Neutrophil (primary cell): ENCODE data around the gene TRIM27.

Experiments
- H3K27ac ChIP-seq: fragments of 200-600 bp; sonication (generic); 2 replicates; pipeline ENCODE4 v1.5.1; 2016; ENCODE audit warnings: mild to moderate bottlenecking, moderate library complexity
- H3K27me3 ChIP-seq: fragments of 200-600 bp; sonication (generic); 2 replicates; pipeline ENCODE4 v1.6.0; 2016; ENCODE audit warnings: mild to moderate bottlenecking
- H3K36me3 ChIP-seq: fragments of 200-600 bp; sonication (generic); 2 replicates; pipeline ENCODE4 v1.5.1; 2017
- H3K4me1 ChIP-seq, 2 experiments: fragments of 200-600 bp in 1 of 2; sonication (generic) in 1 of 2; 1 replicate in 1 of 2; 2 replicates in 1 of 2; pipeline versions ENCODE4 v1.5.1 to v1.6.1; 2013 to 2016; ENCODE audit warnings: low read depth in 1 of 2, low read length in 1 of 2, mild to moderate bottlenecking in 1 of 2, moderate library complexity in 1 of 2; ENCODE audit not compliant: control insufficient read depth in 1 of 2, insufficient read depth in 1 of 2
- H3K4me3 ChIP-seq, 2 experiments: fragments of 200-600 bp in 1 of 2; sonication (generic) in 1 of 2; 1 replicate in 1 of 2; 2 replicates in 1 of 2; pipeline ENCODE4 v1.5.1; 2013 to 2016; ENCODE audit warnings: low read depth in 1 of 2, low read length in 1 of 2, mild to moderate bottlenecking in 1 of 2, moderate library complexity in 1 of 2
- H3K9me3 ChIP-seq: fragments of 200-600 bp; sonication (generic); 2 replicates; pipeline ENCODE4 v1.5.1; 2016
- CTCF ChIP-seq: fragments of 200-600 bp; sonication (generic); IDR thresholded peaks from 2 replicates; pipeline ENCODE4 v1.5.1; 2016; ENCODE audit warnings: antibody characterized with exemption

The TRIM27 gene

GRCh38 chr6:28948782-28949486 is 25.1 kb upstream of the TRIM27 start:
- Histone ChIP-seq H3K4me1 (peaks cover 16 to 27% of the 10 kb centered on the region in 2 experiments), H3K27me3 (peaks cover 35% of the 10 kb centered on the region), H3K4me3 (no peak overlapping the region), H3K9me3 (no peaks in the 10 kb centered on the region), H3K36me3 (no peaks in the 10 kb centered on the region), H3K27ac (no peak overlapping the region)
- no peak for TF ChIP-seq CTCF

- H3K27ac ChIP-seq = no peak overlapping the region
- peaks cover 24% of the 10 kb centered on the region for H3K27me3 ChIP-seq
- H3K4me1 ChIP-seq = peaks cover 27 to 29% of the 10 kb centered on the region in 2 experiments
- no peaks in the 10 kb centered on the region for H3K36me3 ChIP-seq
- no peak for TF ChIP-seq CTCF
- H3K4me3 ChIP-seq = no peak overlapping the region
- H3K9me3 ChIP-seq = no peaks in the 10 kb centered on the region
Measured at GRCh38 chr6:28947831-28948270, 24.1 kb upstream of the TRIM27 start.

GRCh38 chr6:28947067-28947765 is 23.4 kb upstream of the TRIM27 start:
- Histone ChIP-seq H3K4me1 (peaks cover 32 to 34% of the 10 kb centered on the region in 2 experiments), H3K27ac (no peak overlapping the region), H3K36me3 (no peaks in the 10 kb centered on the region), H3K27me3 (peaks cover 18% of the 10 kb centered on the region), H3K9me3 (no peaks in the 10 kb centered on the region), H3K4me3 (no peak overlapping the region)
- TF ChIP-seq CTCF = no peak

GRCh38 chr6:28945349-28945748 is 21.6 kb upstream of the TRIM27 start:
- Histone ChIP-seq H3K36me3 (no peaks in the 10 kb centered on the region), H3K27ac (peak overlapping the region; percentile 46), H3K27me3 (no peaks in the 10 kb centered on the region), H3K9me3 (no peaks in the 10 kb centered on the region), H3K4me3 (no peak overlapping the region), H3K4me1 (peaks cover 49 to 53% of the 10 kb centered on the region in 2 experiments)
- no peak for TF ChIP-seq CTCF

- H3K4me1 ChIP-seq = peaks cover 58 to 62% of the 10 kb centered on the region in 2 experiments
- H3K27ac ChIP-seq = peak overlapping the region; percentile 62
- peak overlapping the region; percentile 45 to 54 for H3K4me3 ChIP-seq
- H3K9me3 ChIP-seq = no peaks in the 10 kb centered on the region
- H3K36me3 ChIP-seq = no peaks in the 10 kb centered on the region
- no peaks in the 10 kb centered on the region for H3K27me3 ChIP-seq
- no peak for TF ChIP-seq CTCF
Measured at GRCh38 chr6:28944412-28944865, 20.7 kb upstream of the TRIM27 start.
